Measurements from ENCODE around the gene MAD1L1. TPM values are rescaled to one million over a fixed set of nuclear protein-coding genes. Genes with fewer than 3 reads are reported as not detected.

Gene MAD1L1
- total and polyA plus RNA-seq, 2 of the 4 experiments (the other 2 are of a cell fraction) = 29.0 to 40.9 TPM

GRCh38 chr7:1857487-1858421 is 375.0 kb downstream of the MAD1L1 start (continued):
- TF ChIP-seq MAZ (IDR thresholded peaks at IDR 0.05; ENCODE audit: borderline replicate concordance, low read depth, low read length) = no peak

- H3K18ac ChIP-seq (ENCODE audit: low read depth, low read length) = no peak overlapping the region
- H3K4me3 ChIP-seq (ENCODE audit: insufficient read depth, low read depth, low read length) = no peak overlapping the region
- H3K9ac ChIP-seq (ENCODE audit: low read depth, low read length) = no peak overlapping the region
- ChIA-PET POLR2A (ENCODE audit: unreplicated experiment) (interaction anchor here (0.5 kb wide), 1 partner anchor 56 kb away, joined by 3 read pairs; no protein-coding TSS in a partner anchor), CTCF (no interaction called here)
- no peak overlapping the region for H2BK5ac ChIP-seq (ENCODE audit: low read depth, low read length, poor library complexity, severe bottlenecking)
- no peak overlapping the region for H3K4me2 ChIP-seq (ENCODE audit: low read depth, low read length)
- H3K9me3 ChIP-seq (ENCODE audit: control insufficient read depth, insufficient read depth, low read length) = no peaks in the 10 kb centered on the region
- 87% methylated on average over 18 of the region's 24 CpGs; no CpG with 5 or more reads in 1 of the 2 experiments for WGBS, 2 experiments (ENCODE audit: extremely low coverage in 2 of 2, insufficient read length in 1 of 2)
- no peak overlapping the region for H2BK15ac ChIP-seq (ENCODE audit: low read depth, low read length)
- no peak overlapping the region for H3K23ac ChIP-seq (ENCODE audit: low read depth, low read length)
- dilution Hi-C loops (cut with HindIII; ENCODE audit: low sequenced_read_pairs, unreplicated experiment) (no loop called here), intact Hi-C loops (cut with micrococcal nuclease) (no loop called here), in situ Hi-C loops (cut with MboI; ENCODE audit: low sequenced_read_pairs) (no loop called here)
- H4K20me1 ChIP-seq (ENCODE audit: insufficient read depth, low read length) = no peaks in the 10 kb centered on the region; the same call in 1 of the 2 replicates
- no peak overlapping the region for H2AK5ac ChIP-seq (ENCODE audit: low read depth, low read length)
- H3K9me1 ChIP-seq (ENCODE audit: insufficient read depth, low read length) = no peaks in the 10 kb centered on the region
- H3K36me3 ChIP-seq (ENCODE audit: control insufficient read depth, insufficient read depth, low read length) = no peaks in the 10 kb centered on the region
- no peak overlapping the region for H4K8ac ChIP-seq (ENCODE audit: low read depth in 2 of 2, low read length in 2 of 2)
- H3K79me1 ChIP-seq (ENCODE audit: low read depth in 1 of 2, low read length in 2 of 2) = no peaks in the 10 kb centered on the region
- DNase-seq (no peak), ATAC-seq (ENCODE audit: low read depth) (no peak)
- H3K56ac ChIP-seq (ENCODE audit: extremely low read depth, insufficient read depth, low read length) = no peak overlapping the region
- no peak overlapping the region for H3K4ac ChIP-seq (ENCODE audit: low read depth, low read length)
- H3K27me3 ChIP-seq (ENCODE audit: control insufficient read depth, insufficient read depth, low read length) = no peaks in the 10 kb centered on the region
- no peak overlapping the region for H2BK120ac ChIP-seq (ENCODE audit: low read depth, low read length)
- H2AFZ ChIP-seq (replicated peaks; ENCODE audit: low read length, poor library complexity) = no peak overlapping the region
- H2BK20ac ChIP-seq (ENCODE audit: low read depth, low read length) = no peak overlapping the region
- H3K14ac ChIP-seq (replicated peaks; ENCODE audit: low read depth, low read length) = no peak overlapping the region
- no peak overlapping the region for H4K91ac ChIP-seq (ENCODE audit: insufficient read depth, low read depth, low read length)
- no peak overlapping the region for H4K5ac ChIP-seq (ENCODE audit: low read depth, low read length)
- no peaks in the 10 kb centered on the region for H3K4me1 ChIP-seq (ENCODE audit: control insufficient read depth, insufficient read depth, low read length)
- no peak overlapping the region for H3K27ac ChIP-seq (ENCODE audit: insufficient read depth, low read length)
- no TSS peak for BruUV-seq (replicated peaks)
- H2AK9ac ChIP-seq (replicated peaks; ENCODE audit: low read depth, low read length, poor library complexity) = no peak overlapping the region
- TF ChIP-seq ELK1 (IDR thresholded peaks at IDR 0.05; ENCODE audit: borderline replicate concordance, low read depth, low read length) (no peak), RFX5 (IDR thresholded peaks at IDR 0.05; ENCODE audit: low read depth, low read length) (no peak), RAD21 (IDR thresholded peaks at IDR 0.05; ENCODE audit: low read length) (no peak), FOS (IDR thresholded peaks at IDR 0.05; ENCODE audit: low read depth, low read length) (no peak), CEBPB (IDR thresholded peaks at IDR 0.05; ENCODE audit: low read depth, low read length) (no peak), NFE2L2 (IDR thresholded peaks at IDR 0.05; ENCODE audit: low read depth, low read length) (no peak), MAFK (IDR thresholded peaks at IDR 0.05; ENCODE audit: low read depth, low read length) (no peak), POLR2A (IDR thresholded peaks at IDR 0.05; ENCODE audit: low read depth, low read length) (no peak), BHLHE40 (IDR thresholded peaks at IDR 0.05; ENCODE audit: low read depth, low read length) (no peak), CHD1 (IDR thresholded peaks at IDR 0.05; ENCODE audit: low read depth, low read length) (no peak), SMC3 (IDR thresholded peaks at IDR 0.05; ENCODE audit: low read depth, low read length) (no peak), MXI1 (IDR thresholded peaks at IDR 0.05; ENCODE audit: borderline replicate concordance, low read depth, low read length) (no peak), MAZ (IDR thresholded peaks at IDR 0.05; ENCODE audit: borderline replicate concordance, low read depth, low read length) (no peak), USF2 (IDR thresholded peaks at IDR 0.05; ENCODE audit: low read depth, low read length) (no peak)
Measured at GRCh38 chr7:1856888-1857441, 375.8 kb downstream of the MAD1L1 start.
